T-cell (primary cell): ENCODE data around the gene FBN1. TPM values are rescaled to one million over a fixed set of nuclear protein-coding genes. Genes with fewer than 3 reads are reported as not detected.

ENCODE experiments used
- ATAC-seq, 4 experiments: fragments of 200-7000 bp in 3 of 4; fragments of 150-1000 bp in 1 of 4; cut with Tn5 transposase; replicated peaks in 1 of 4; 1 replicate in 3 of 4; 2 replicates in 1 of 4; pipeline ENCODE4 v1.10.0; 2021; ENCODE audit warnings: moderate library complexity in 3 of 4, mild to moderate bottlenecking in 2 of 4, moderate number of reproducible peaks in 1 of 4
- CTCF ChIA-PET, 2 donors: fragments of 300-600 bp; sonication (Branson Sonifier 250); formaldehyde crosslinking; loops; one replicate each; lab custom pipeline; 2022; ENCODE audit warnings: antibody characterized with exemption in 2 of 2; lab: Charles Lee
- POLR2A ChIA-PET, 2 donors: fragments of 300-600 bp; sonication (Branson Sonifier 250); formaldehyde crosslinking; loops; one replicate each; lab custom pipeline; 2022; ENCODE audit warnings: antibody characterized with exemption in 2 of 2; lab: Charles Lee
- DNase-seq, 35 experiments: peaks; one replicate each; pipeline versions ENCODE4 v3.0.0 to v3.0.0-alpha.2; 2013 to 2023
- H3K27ac ChIP-seq: one replicate; pipeline ENCODE4 v1.5.1; 2013; ENCODE audit warnings: low read length
- H3K27me3 ChIP-seq, 2 experiments: replicated peaks in 1 of 2; 1 replicate in 1 of 2; 2 replicates in 1 of 2; pipeline versions ENCODE4 v1.6.1 to v1.7.0; 2013; ENCODE audit warnings: low read length in 1 of 2, mixed read lengths in 1 of 2; ENCODE audit not compliant: control insufficient read depth in 2 of 2, insufficient read depth in 2 of 2; ENCODE audit errors: extremely low read depth in 1 of 2
- H3K36me3 ChIP-seq, 2 donors: 1 replicate in 1 of 2; 2 replicates in 1 of 2; pipeline versions ENCODE4 v1.6.1 to v1.7.0; 2013; ENCODE audit warnings: low read length in 1 of 2; ENCODE audit not compliant: control insufficient read depth in 2 of 2, insufficient read depth in 1 of 2; ENCODE audit errors: extremely low read depth in 1 of 2
- H3K4me1 ChIP-seq, 2 experiments: 1 replicate in 1 of 2; 2 replicates in 1 of 2; pipeline versions ENCODE4 v1.6.1 to v1.7.0; 2013; ENCODE audit warnings: low read length in 2 of 2, mixed read lengths in 1 of 2; ENCODE audit not compliant: insufficient read depth in 2 of 2, control insufficient read depth in 1 of 2; ENCODE audit errors: extremely low read depth in 1 of 2
- H3K4me3 ChIP-seq, 2 donors: 1 replicate in 1 of 2; 2 replicates in 1 of 2; pipeline versions ENCODE4 v1.5.1 to v1.7.0; 2013; ENCODE audit warnings: mild to moderate bottlenecking in 2 of 2, low read length in 1 of 2, moderate library complexity in 1 of 2; ENCODE audit not compliant: control insufficient read depth in 1 of 2; ENCODE audit errors: extremely low read depth in 1 of 2
- H3K9me3 ChIP-seq: 2 replicates; pipeline ENCODE4 v1.7.0; 2013
- H3K27ac Mint-ChIP-seq, 2 donors: one replicate each; pipeline ENCODE4 v1.8.0; 2020 to 2021; ENCODE audit warnings: mild to moderate bottlenecking in 2 of 2, mixed read lengths in 2 of 2
- H3K27me3 Mint-ChIP-seq, 2 donors: one replicate each; pipeline ENCODE4 v1.8.0; 2021 to 2022; ENCODE audit warnings: mixed read lengths in 2 of 2
- H3K36me3 Mint-ChIP-seq: one replicate; pipeline ENCODE4 v1.8.0; 2021; ENCODE audit warnings: mixed read lengths
- H3K4me1 Mint-ChIP-seq, 3 donors: one replicate each; pipeline ENCODE4 v1.8.0; 2020 to 2022; ENCODE audit warnings: mixed read lengths in 3 of 3, mild to moderate bottlenecking in 1 of 3
- H3K4me3 Mint-ChIP-seq, 3 donors: one replicate each; pipeline ENCODE4 v1.8.0; 2020 to 2022; ENCODE audit warnings: mild to moderate bottlenecking in 3 of 3, mixed read lengths in 3 of 3, moderate library complexity in 3 of 3
- H3K9me3 Mint-ChIP-seq, 3 donors: one replicate each; pipeline ENCODE4 v1.8.0; 2020 to 2022; ENCODE audit warnings: mixed read lengths in 3 of 3
- WGBS: methylation state at CpG from one replicate; pipeline ENCODE4 v1.1.5; 2013; ENCODE audit warnings: missing lambda C conversion rate; ENCODE audit not compliant: insufficient coverage; 5-methylcytosine and 5-hydroxymethylcytosine counted together
- total RNA-seq, 35 experiments: library from RNA in 6 of 35; stranded (reverse) in 6 of 35; fragments of 120-200 nt in 1 of 35; gene quantifications; one replicate each; pipeline versions ENCODE4 v1.2.1 to v1.2.4 and lab custom pipeline; 2013 to 2026

The FBN1 gene
- total RNA-seq, 5 donors from 2014 or later (not counting 1 experiment from before 2014, with no cell fraction given), result 0.28 to 1.2 (median 0.79) TPM

- no CpG with 5 or more reads among the region's 2 CpGs for WGBS
- Mint-ChIP-seq H3K36me3 (no peaks in the 10 kb centered on the region), H3K4me3 (no peak overlapping the region), H3K27ac (no peak overlapping the region), H3K9me3 (no peaks in the 10 kb centered on the region), H3K27me3 (peaks cover 0 to 8% of the 10 kb centered on the region in 2 donors), H3K4me1 (no peaks in the 10 kb centered on the region)
- H3K4me3 ChIP-seq, result no peak overlapping the region
- ChIA-PET POLR2A (no interaction called here), CTCF (no interaction called here)
- no peaks in the 10 kb centered on the region for H3K9me3 ChIP-seq
- DNase-seq, result no peak
- ATAC-seq, result no peak
- no peak overlapping the region for H3K27ac ChIP-seq
- no peaks in the 10 kb centered on the region for H3K4me1 ChIP-seq
- peaks cover 0 to 3% of the 10 kb centered on the region in 2 experiments for H3K27me3 ChIP-seq
- H3K36me3 ChIP-seq, result no peaks in the 10 kb centered on the region
Measured at GRCh38 chr15:48622237-48622636, 23.3 kb downstream of the FBN1 start.

- Histone ChIP-seq H3K4me3 (no peak overlapping the region), H3K27ac (no peak overlapping the region), H3K4me1 (no peaks in the 10 kb centered on the region), H3K36me3 (no peaks in the 10 kb centered on the region), H3K9me3 (no peaks in the 10 kb centered on the region), H3K27me3 (peaks cover 0 to 3% of the 10 kb centered on the region in 2 experiments)
- CTCF ChIA-PET, result interaction anchor here in 1 of 2 donors (0.6 kb wide), 1 partner anchor 1250 kb away, joined by 3 read pairs; no protein-coding TSS in a partner anchor
- no peaks in the 10 kb centered on the region for H3K36me3 Mint-ChIP-seq
- no peak overlapping the region for H3K4me3 Mint-ChIP-seq
- ATAC-seq (no peak), DNase-seq (no peak)
- H3K27ac Mint-ChIP-seq, result no peak overlapping the region
- H3K4me1 Mint-ChIP-seq, result no peaks in the 10 kb centered on the region
- no peaks in the 10 kb centered on the region for H3K9me3 Mint-ChIP-seq
- POLR2A ChIA-PET, result interaction anchor here in 1 of 2 donors (0.6 kb wide), 1 partner anchor 70 kb away, joined by 3 read pairs; no protein-coding TSS in a partner anchor
- H3K27me3 Mint-ChIP-seq, result peaks cover 0 to 6% of the 10 kb centered on the region in 2 donors
- WGBS, result no CpG with 5 or more reads among the region's 2 CpGs
Measured at GRCh38 chr15:48619446-48619845, 26.1 kb downstream of the FBN1 start.

- WGBS, result 80% methylated on average over 1 of the region's 2 CpGs
- no peaks in the 10 kb centered on the region for H3K9me3 Mint-ChIP-seq
- H3K4me3 Mint-ChIP-seq, result no peak overlapping the region
- no peaks in the 10 kb centered on the region for H3K36me3 Mint-ChIP-seq
- Histone ChIP-seq H3K27ac (no peak overlapping the region), H3K4me1 (no peaks in the 10 kb centered on the region), H3K4me3 (no peak overlapping the region), H3K27me3 (peaks cover 0 to 3% of the 10 kb centered on the region in 2 experiments), H3K9me3 (no peaks in the 10 kb centered on the region), H3K36me3 (no peaks in the 10 kb centered on the region)
- H3K4me1 Mint-ChIP-seq, result no peaks in the 10 kb centered on the region
- ChIA-PET POLR2A (no interaction called here), CTCF (no interaction called here)
- H3K27me3 Mint-ChIP-seq, result peaks cover 0 to 6% of the 10 kb centered on the region in 2 donors
- no peak overlapping the region for H3K27ac Mint-ChIP-seq
- ATAC-seq (no peak), DNase-seq (no peak)
Measured at GRCh38 chr15:48617619-48618018, 27.9 kb downstream of the FBN1 start.

DNA sequence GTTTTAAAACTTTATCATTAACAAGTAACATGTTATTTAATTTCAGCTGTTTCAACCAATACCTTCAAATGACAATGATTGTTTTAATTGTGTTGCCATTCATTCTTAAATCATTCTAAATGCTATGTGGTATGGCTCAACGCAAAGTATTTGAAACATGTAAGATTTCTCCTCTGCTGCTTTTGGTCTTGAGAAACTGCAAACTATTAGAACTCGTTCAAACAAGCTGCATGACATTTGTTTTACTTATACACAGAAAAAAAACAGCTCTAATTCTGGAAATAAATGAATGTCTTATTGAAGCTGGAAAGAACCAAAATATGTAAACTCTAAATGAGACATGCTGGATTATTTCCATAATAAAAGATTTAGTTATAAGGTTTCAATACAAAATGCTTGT, 29.3 kb downstream of the FBN1 start:
- Histone ChIP-seq H3K4me1 (no peaks in the 10 kb centered on the region), H3K9me3 (no peaks in the 10 kb centered on the region), H3K27ac (no peak overlapping the region), H3K36me3 (no peaks in the 10 kb centered on the region), H3K27me3 (peaks cover 0 to 3% of the 10 kb centered on the region in 2 experiments), H3K4me3 (no peak overlapping the region)
- Mint-ChIP-seq H3K4me3 (no peak overlapping the region), H3K36me3 (no peaks in the 10 kb centered on the region), H3K9me3 (no peaks in the 10 kb centered on the region), H3K4me1 (no peaks in the 10 kb centered on the region), H3K27ac (no peak overlapping the region), H3K27me3 (peaks cover 0 to 6% of the 10 kb centered on the region in 2 donors)
- no CpG with 5 or more reads among the region's 2 CpGs for WGBS
- ChIA-PET POLR2A (no interaction called here), CTCF (no interaction called here)
- DNase-seq, result no peak
- ATAC-seq, result no peak

DNA sequence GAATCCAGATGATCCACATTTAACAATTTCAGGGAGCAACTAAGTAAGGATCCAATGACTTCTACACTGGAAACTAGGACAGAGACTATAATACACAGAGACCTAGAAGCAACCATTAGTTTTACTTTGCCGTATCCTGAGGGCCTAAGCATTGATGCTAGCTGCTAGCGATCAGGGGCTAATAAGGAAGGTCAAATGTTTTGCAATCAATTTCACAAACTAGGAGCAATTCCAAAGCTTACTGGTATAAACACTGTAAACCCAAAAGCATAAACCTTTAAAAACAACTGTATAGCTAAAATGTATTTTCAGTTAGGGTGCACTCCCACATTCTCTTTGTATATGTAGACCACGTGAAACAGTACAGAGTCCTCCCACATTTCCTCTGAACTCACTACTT, 31.5 kb downstream of the FBN1 start:
- ChIA-PET POLR2A (no interaction called here), CTCF (no interaction called here)
- peaks cover 0 to 3% of the 10 kb centered on the region in 2 experiments for H3K27me3 ChIP-seq
- no peak for DNase-seq
- Mint-ChIP-seq H3K27ac (no peak overlapping the region), H3K27me3 (peaks cover 0 to 4% of the 10 kb centered on the region in 2 donors), H3K9me3 (no peaks in the 10 kb centered on the region), H3K4me3 (no peak overlapping the region), H3K36me3 (no peaks in the 10 kb centered on the region), H3K4me1 (no peaks in the 10 kb centered on the region)
- no peaks in the 10 kb centered on the region for H3K4me1 ChIP-seq
- no peak overlapping the region for H3K4me3 ChIP-seq
- WGBS, result 67% methylated on average over 2 of the region's 3 CpGs
- H3K27ac ChIP-seq, result no peak overlapping the region
- no peak for ATAC-seq
- no peaks in the 10 kb centered on the region for H3K9me3 ChIP-seq
- H3K36me3 ChIP-seq, result no peaks in the 10 kb centered on the region

DNA sequence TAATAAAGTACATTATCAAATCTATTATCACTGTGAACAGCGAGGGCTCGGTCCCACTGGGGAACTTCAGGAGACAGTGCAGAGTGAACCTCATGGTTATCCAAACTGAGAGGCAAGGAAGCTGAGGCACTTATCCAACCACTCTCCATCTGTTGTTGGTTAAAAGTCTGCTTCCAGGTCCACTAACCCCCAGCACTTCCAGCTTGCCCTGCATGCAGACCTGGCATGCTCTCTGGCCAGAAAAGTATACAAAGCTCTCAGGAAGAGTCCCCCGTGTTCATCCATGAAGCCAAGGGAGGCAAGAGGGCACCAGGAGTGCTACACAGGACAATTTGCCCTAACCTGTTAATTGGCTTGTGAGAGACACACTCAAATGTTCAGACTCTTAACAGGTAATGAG, 36.0 kb downstream of the FBN1 start:
- no peak overlapping the region for H3K4me3 Mint-ChIP-seq
- Histone ChIP-seq H3K36me3 (no peaks in the 10 kb centered on the region), H3K27me3 (no peaks in the 10 kb centered on the region), H3K4me1 (no peaks in the 10 kb centered on the region), H3K4me3 (no peak overlapping the region), H3K27ac (no peak overlapping the region), H3K9me3 (no peaks in the 10 kb centered on the region)
- H3K27ac Mint-ChIP-seq, result no peak overlapping the region
- DNase-seq, result no peak
- ChIA-PET POLR2A (no interaction called here), CTCF (no interaction called here)
- 86% methylated on average over 1 of the region's 3 CpGs for WGBS
- H3K36me3 Mint-ChIP-seq, result no peaks in the 10 kb centered on the region
- H3K27me3 Mint-ChIP-seq, result no peaks in the 10 kb centered on the region
- no peak for ATAC-seq
- peaks cover 0 to 2% (median 0%) of the 10 kb centered on the region in 3 donors for H3K9me3 Mint-ChIP-seq
- H3K4me1 Mint-ChIP-seq, result no peaks in the 10 kb centered on the region

DNA sequence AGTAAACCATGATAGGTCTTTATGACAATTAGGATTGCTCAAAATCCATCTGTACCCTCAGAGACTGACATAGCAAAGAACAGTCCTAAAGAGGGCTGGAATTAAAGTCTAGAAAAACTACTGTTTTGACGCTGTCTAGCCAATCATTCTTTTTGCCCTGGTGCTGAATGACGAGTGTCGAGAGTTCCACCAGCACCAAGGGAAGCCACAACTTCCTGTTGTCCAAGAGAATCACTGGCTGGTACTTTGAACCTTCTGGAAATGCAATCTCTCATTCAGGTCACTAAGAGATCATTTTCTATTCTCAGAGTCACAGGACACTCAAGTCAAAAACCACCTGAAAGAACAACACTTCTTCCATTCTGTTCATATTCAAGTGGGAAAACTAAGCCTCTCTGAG, 37.7 kb downstream of the FBN1 start:
- Mint-ChIP-seq H3K4me3 (no peak overlapping the region), H3K27me3 (peaks cover 0 to 7% of the 10 kb centered on the region in 2 donors), H3K9me3 (peaks cover 0 to 2% (median 0%) of the 10 kb centered on the region in 3 donors), H3K27ac (no peak overlapping the region), H3K4me1 (no peaks in the 10 kb centered on the region), H3K36me3 (no peaks in the 10 kb centered on the region)
- H3K27ac ChIP-seq, result no peak overlapping the region
- WGBS, result 23% methylated on average over 2 of the region's 3 CpGs
- no peaks in the 10 kb centered on the region for H3K27me3 ChIP-seq
- no peaks in the 10 kb centered on the region for H3K4me1 ChIP-seq
- DNase-seq, result no peak
- H3K36me3 ChIP-seq, result no peaks in the 10 kb centered on the region
- ATAC-seq, result no peak
- POLR2A ChIA-PET, result no interaction called here
- H3K4me3 ChIP-seq, result no peak overlapping the region
- CTCF ChIA-PET, result no interaction called here
- H3K9me3 ChIP-seq, result no peaks in the 10 kb centered on the region
